ENCODE measurements around the gene FBXO15.
A peak's percentile ranks its signal among the peaks of the same experiment; 100 is the strongest.

FBXO15 gene

DNA sequence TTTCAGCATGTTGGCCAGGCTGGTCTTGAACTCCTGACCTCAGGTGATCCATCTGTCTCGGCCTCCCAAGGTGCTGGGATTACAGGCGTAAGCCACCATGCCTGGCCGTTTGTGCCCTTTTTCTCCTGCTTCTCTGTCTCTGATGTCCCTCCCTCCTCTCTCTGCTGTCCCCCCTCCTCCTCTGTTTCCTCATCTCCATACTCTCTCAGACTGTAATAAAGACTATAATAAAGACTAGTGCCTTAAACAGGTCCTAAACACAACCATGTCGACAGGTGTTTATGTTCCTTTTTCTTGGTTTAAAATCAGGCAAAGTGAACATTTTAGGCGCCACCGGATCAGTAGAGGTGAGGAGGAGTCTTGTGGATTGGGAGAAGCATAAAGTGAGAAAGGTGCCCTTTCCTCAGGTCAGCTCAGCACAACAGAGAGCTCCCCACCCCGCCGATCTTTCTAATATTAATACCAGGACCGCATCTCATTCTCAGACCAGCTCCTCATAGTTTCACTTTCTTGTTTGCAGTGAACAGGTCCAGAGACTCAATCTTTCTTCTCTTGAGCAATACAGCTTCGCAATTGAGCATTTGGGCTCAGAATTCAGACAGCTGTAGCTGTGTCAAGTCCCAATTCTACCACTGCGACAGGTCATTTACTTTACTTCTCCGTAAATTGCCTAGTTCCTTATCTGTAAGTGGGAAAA, 24.4 kb upstream of the FBXO15 start:
- peak overlapping the region in 1 of 2 donors; percentile 44 for H3K27ac Mint-ChIP-seq
- H3K9me3 Mint-ChIP-seq = no peaks in the 10 kb centered on the region
- peaks cover 9% of the 10 kb centered on the region for H3K4me1 Mint-ChIP-seq
- H3K27me3 Mint-ChIP-seq = peaks cover 50% of the 10 kb centered on the region
- ATAC-seq (peak; percentile 61), DNase-seq (no peak)
- peak overlapping the region in 1 of 2 donors; percentile 64 for H3K4me3 Mint-ChIP-seq

GRCh38 chr18:74166386-74166785, 18.8 kb upstream of the FBXO15 start:
- no peaks in the 10 kb centered on the region for H3K27me3 Mint-ChIP-seq

DNA sequence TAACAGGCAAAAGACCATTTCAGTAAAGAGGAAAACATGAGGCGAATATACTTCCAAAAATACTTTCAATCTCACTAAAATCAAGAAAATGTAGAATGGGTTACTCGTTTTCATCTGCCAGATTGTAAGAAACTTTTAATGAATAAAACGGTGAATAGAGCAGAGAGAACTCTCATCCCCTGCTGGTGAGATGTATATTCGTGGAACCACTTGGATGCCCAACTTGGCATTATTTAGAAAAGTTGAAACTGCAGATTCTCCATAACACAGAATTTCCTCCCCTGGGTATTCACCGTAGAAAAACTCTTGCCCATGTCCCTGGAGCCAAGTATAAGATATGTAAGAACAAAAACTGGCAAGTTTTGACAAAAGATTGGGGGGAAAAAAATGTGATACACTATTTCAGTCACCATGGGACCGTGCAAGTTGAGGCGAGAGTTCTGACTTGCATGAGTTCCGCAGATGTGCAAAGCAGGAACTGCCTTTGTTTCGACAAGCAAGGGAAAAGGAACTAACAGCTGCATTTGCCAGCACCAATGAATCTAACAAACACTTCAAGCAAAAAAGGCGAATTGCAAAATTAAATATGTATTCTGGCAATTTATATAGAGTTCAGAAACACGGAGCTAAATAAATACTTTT, 15.5 kb upstream of the FBXO15 start:
- ATAC-seq (no peak), DNase-seq (no peak)
- no peaks in the 10 kb centered on the region for H3K27me3 Mint-ChIP-seq
- H3K27ac Mint-ChIP-seq = no peak overlapping the region
- H3K9me3 Mint-ChIP-seq = no peaks in the 10 kb centered on the region
- peaks cover 10% of the 10 kb centered on the region for H3K4me1 Mint-ChIP-seq
- H3K4me3 Mint-ChIP-seq = no peak overlapping the region

More at GRCh38 chr18:74166386-74166785, 18.8 kb upstream of the FBXO15 start:
- Mint-ChIP-seq H3K4me1 (peaks cover 10% of the 10 kb centered on the region), H3K9me3 (no peaks in the 10 kb centered on the region), H3K4me3 (no peak overlapping the region), H3K27ac (no peak overlapping the region)
- DNase-seq = no peak
- ATAC-seq = no peak

GRCh38 chr18:74155276-74155675, 7.6 kb upstream of the FBXO15 start:
- Mint-ChIP-seq H3K27ac (no peak overlapping the region), H3K4me3 (no peak overlapping the region), H3K27me3 (no peaks in the 10 kb centered on the region), H3K4me1 (peaks cover 44% of the 10 kb centered on the region), H3K9me3 (no peaks in the 10 kb centered on the region)
- no peak for DNase-seq
- ATAC-seq = no peak

DNA sequence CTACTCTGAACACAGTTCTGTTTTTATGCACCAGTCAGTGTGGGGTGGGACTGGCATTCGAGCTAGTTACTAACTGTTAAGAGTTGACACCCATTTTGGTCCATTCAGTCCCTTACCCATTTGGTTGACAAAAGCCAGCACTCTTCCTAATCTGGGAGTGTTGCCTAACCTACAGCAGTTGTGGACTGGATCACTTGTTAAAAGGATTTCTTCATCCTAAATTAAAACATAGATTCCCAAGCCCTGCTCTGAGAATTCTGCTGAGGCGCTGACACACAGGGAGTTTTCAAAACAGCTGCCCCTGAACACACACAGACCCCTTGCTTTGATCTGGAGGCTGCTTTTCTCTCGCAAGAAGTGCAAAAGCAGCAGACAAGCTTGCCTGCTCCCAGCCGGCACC, 7.1 kb upstream of the FBXO15 start:
- Mint-ChIP-seq H3K27ac (no peak overlapping the region), H3K9me3 (no peaks in the 10 kb centered on the region)
- no peak for DNase-seq

DNA sequence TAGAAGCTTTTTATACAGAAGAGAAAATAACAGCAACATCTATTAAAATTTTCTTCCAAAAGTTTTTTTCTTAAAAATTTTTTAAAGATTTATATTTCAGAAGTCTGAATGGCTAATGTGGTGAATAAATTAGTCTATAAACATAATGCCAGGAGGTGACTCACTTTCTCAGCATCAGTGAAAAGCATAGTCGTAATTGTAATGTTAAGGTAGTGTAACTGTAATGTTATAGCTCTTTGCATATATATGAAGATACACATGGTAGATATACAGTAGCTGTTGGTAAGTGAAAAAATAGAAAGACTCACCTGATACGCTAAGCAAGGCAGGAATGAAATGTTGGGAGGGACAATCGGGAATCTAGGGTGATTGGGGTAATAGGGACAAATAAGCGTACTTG, 6.2 kb upstream of the FBXO15 start:
- no peaks in the 10 kb centered on the region for H3K27me3 Mint-ChIP-seq
- H3K4me3 Mint-ChIP-seq = no peak overlapping the region
- DNase-seq (no peak), ATAC-seq (peak; percentile 58)
- no peak overlapping the region for H3K27ac Mint-ChIP-seq
- H3K4me1 Mint-ChIP-seq = peaks cover 59% of the 10 kb centered on the region
- H3K9me3 Mint-ChIP-seq = no peaks in the 10 kb centered on the region

More for the DNA sequence above, 7.1 kb upstream of the FBXO15 start:
- Mint-ChIP-seq H3K4me3 (no peak overlapping the region), H3K4me1 (peaks cover 50% of the 10 kb centered on the region), H3K27me3 (no peaks in the 10 kb centered on the region)
- no peak for ATAC-seq

DNA sequence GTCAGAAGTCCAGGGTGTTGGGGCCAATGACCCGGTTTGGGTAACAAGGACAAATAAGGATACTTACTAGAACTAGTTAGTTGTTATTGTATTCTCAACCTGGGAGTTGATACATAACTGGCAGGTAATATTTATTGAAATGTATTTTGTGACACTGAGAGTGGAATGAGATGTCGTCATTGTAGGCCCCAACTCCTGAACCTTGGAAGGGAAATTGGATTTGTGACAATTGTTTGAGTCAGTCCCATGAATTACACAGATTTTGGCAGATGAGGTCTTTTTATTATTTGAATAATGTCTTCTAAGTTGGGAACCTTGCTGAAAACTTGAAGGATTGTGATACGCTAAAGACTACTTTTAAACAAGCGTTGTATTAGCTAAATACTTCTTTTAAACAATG, 5.7 kb upstream of the FBXO15 start:
- Mint-ChIP-seq H3K9me3 (no peaks in the 10 kb centered on the region), H3K4me3 (no peak overlapping the region), H3K4me1 (peaks cover 59% of the 10 kb centered on the region), H3K27me3 (no peaks in the 10 kb centered on the region), H3K27ac (no peak overlapping the region)
- DNase-seq = no peak
- no peak for ATAC-seq

DNA sequence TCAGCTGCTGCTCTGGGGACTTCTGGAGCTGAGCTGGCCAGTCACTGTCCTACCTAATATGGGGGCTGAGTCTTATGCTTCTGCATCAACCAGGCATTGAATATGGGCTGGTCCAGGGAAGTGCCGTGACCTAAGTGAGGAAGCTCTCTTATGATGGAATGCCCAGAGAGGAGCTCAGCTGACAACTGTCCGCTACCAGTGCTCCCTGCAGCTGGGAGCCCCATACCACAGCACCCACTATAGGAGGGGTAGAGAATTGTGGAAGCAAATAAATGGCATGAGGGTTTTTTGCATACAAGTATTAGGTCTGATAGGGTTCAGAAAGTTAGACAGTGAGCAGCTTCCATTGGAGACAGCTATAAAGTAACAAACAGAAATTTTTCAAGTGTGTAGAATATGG, 5.2 kb upstream of the FBXO15 start:
- DNase-seq (no peak), ATAC-seq (no peak)
- Mint-ChIP-seq H3K27ac (peak overlapping the region in 1 of 2 donors; percentile 90), H3K9me3 (no peaks in the 10 kb centered on the region), H3K27me3 (no peaks in the 10 kb centered on the region), H3K4me3 (peak overlapping the region in 1 of 2 donors; percentile 6), H3K4me1 (peaks cover 61% of the 10 kb centered on the region)

- Mint-ChIP-seq H3K9me3 (no peaks in the 10 kb centered on the region), H3K27ac (peak overlapping the region in 1 of 2 donors; percentile 96), H3K27me3 (no peaks in the 10 kb centered on the region), H3K4me3 (peak overlapping the region in 1 of 2 donors; percentile 54), H3K4me1 (peaks cover 67% of the 10 kb centered on the region)
- DNase-seq = no peak
- no peak for ATAC-seq
Observed at GRCh38 chr18:74152270-74152669, 4.6 kb upstream of the FBXO15 start.

DNA sequence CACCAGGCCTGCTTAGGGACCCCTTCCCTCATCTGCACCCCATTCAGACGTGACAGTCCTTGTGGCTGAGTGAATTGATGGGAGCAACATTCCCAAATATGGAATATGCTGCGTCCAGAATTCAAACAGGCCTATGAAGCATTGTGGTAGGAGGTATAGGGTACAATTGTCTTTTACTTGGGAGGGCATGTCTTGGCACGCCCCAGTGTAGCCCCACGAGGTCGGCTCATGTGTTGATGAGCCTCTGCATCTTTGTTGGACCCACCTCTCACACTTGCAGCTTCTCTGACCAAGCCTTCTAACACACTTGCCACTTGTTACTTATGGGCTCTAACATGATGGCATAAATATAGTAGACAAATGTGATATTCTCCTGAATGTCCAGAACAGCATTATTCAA, 2.2 kb upstream of the FBXO15 start:
- Mint-ChIP-seq H3K27me3 (no peaks in the 10 kb centered on the region), H3K4me1 (peaks cover 73% of the 10 kb centered on the region), H3K9me3 (no peaks in the 10 kb centered on the region), H3K27ac (peak overlapping the region in 1 of 2 donors; percentile 99), H3K4me3 (peak overlapping the region; percentile 99 to 100)
- ATAC-seq (no peak), DNase-seq (no peak)

DNA sequence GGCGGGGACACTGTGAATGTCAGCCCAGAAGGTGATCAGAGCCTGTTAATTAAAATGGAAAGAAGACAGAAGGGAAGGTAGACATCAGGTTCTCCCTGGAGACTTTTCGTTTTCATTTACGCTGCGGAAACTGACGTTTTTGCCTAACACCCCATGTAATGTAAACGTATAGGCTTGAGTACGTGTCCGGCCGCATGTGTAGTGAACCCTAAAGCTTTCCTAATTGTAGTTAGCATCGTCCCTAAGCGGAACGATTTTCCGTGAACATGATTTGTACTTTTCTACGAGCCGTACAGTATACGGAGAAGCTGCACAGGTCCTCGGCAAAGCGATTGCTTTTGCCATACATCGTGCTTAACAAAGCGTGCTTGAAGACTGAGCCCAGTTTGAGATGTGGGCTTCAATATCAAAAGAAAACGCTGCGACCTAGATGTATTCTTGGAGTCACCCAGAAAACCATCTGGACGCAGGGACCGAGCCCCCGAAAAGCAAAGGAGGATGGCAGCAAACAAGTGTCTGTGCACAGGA, 973 bp upstream of the FBXO15 start:
- DNase-seq = no peak
- H3K27ac Mint-ChIP-seq = peak overlapping the region; percentile 97 to 99
- no peaks in the 10 kb centered on the region for H3K9me3 Mint-ChIP-seq
- H3K4me1 Mint-ChIP-seq = peaks cover 62% of the 10 kb centered on the region
- ATAC-seq = peak; percentile 16
- H3K4me3 Mint-ChIP-seq = peak overlapping the region; percentile 99 to 100
- no peaks in the 10 kb centered on the region for H3K27me3 Mint-ChIP-seq

DNA sequence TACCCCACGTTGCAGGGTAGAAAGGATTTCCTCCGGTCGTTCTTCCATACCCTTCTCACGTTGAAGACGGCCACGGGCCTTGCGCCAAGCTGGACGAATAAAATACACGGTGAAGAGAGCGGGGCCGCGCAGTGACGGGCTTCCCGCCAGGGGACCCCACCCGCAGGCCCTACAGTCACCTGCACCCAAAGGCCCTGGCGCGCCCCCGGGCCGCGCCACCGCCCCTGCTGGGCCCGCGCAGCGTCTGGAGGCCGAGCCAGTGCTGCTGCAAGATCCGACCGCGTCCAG, 199 bp downstream of the FBXO15 start:
- Mint-ChIP-seq H3K27me3 (no peaks in the 10 kb centered on the region), H3K4me3 (peak overlapping the region; percentile 99 to 100)

DNA sequence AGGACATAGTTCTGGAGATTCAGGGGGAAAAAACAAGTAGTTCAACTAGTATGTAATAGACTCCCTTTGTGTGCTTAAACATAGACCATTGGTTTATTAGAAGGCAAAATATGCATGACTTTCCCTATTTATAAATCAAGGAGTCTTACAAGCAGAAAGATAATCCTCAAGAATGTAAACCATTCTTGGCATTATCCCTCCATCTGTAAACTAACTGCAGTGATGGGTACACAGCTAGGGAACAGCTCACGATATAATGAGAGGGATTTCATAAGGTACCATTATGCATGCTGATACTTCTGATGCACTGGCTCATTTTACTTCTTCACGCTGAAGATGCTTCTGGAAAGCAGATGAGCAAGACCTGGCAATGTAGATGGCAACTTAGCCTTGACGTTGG, 878 bp downstream of the FBXO15 start:
- Mint-ChIP-seq H3K9me3 (no peaks in the 10 kb centered on the region), H3K27ac (peak overlapping the region; percentile 88 to 99), H3K4me3 (peak overlapping the region; percentile 99 to 100), H3K4me1 (peaks cover 43% of the 10 kb centered on the region), H3K27me3 (no peaks in the 10 kb centered on the region)
- DNase-seq = no peak
- no peak for ATAC-seq

More for the DNA sequence above, 199 bp downstream of the FBXO15 start:
- peak overlapping the region; percentile 97 to 99 for H3K27ac Mint-ChIP-seq
- DNase-seq (no peak), ATAC-seq (no peak)
- H3K4me1 Mint-ChIP-seq = peaks cover 50% of the 10 kb centered on the region
- no peaks in the 10 kb centered on the region for H3K9me3 Mint-ChIP-seq

DNA sequence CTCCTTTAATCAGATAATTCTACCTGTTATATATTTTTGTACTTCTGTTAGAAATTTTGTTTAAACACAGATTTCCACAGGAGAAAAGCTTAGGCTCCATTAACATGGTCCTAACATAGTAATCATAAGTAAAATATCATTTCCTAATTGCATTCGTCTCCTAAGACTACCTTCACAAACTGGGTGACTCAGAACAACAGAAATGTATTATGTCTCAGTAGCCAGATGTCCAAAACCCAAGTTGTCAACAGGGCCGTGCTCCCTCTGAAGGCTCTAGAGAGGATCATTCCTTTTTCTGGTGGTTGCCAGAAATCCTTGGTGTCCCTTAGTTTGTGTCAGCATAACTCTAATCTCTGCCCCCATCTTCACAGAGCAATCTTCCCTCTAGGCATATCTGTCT, 5.4 kb downstream of the FBXO15 start:
- DNase-seq = no peak
- Mint-ChIP-seq H3K4me3 (no peak overlapping the region), H3K27me3 (peaks cover 11% of the 10 kb centered on the region), H3K9me3 (no peaks in the 10 kb centered on the region), H3K4me1 (peaks cover 46% of the 10 kb centered on the region), H3K27ac (no peak overlapping the region)
- ATAC-seq = no peak

DNA sequence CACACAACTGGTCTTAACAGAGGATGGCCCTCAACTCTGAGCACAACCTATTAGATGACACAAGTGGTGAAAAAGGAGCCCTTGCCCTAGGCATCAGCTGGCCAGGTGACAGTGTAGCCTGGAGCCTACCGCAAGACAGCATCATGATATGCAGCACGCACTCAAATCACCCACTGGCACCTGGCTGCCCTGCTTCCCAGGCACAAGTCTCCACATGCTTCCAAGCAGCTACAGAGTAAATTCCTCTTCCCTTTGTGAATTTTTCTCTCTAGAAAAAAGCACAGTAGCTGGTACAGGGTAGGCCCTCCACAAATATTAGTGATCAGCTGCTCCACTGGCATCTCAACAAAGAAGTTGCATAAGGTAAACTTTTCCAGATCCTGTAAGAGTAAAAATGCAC, 6.0 kb downstream of the FBXO15 start:
- DNase-seq (no peak), ATAC-seq (no peak)
- peaks cover 11% of the 10 kb centered on the region for H3K27me3 Mint-ChIP-seq
- H3K9me3 Mint-ChIP-seq = no peaks in the 10 kb centered on the region
- H3K4me1 Mint-ChIP-seq = peaks cover 41% of the 10 kb centered on the region
- no peak overlapping the region for H3K27ac Mint-ChIP-seq
- no peak overlapping the region for H3K4me3 Mint-ChIP-seq

- Mint-ChIP-seq H3K4me1 (peaks cover 41% of the 10 kb centered on the region), H3K27ac (peak overlapping the region; percentile 95), H3K4me3 (peak overlapping the region; percentile 75 to 83), H3K9me3 (no peaks in the 10 kb centered on the region), H3K27me3 (peaks cover 11% of the 10 kb centered on the region)
- no peak for ATAC-seq
- no peak for DNase-seq
Observed at GRCh38 chr18:74140582-74140981, 7.1 kb downstream of the FBXO15 start.
